Activated naive CD4-positive, alpha-beta T cell treated with anti-CD3 and anti-CD28 coated beads, Interleukin-2, amount 50 U/mL, for 16 hours (primary cell): ENCODE measurements around the gene NUDT9.
"Not testable (repeated sequence)": the region's sequence is repeated elsewhere in the genome, so short reads cannot be mapped to it uniquely, and the experiment has no call there.

ENCODE experiments used
- DNase-seq: peaks from one replicate; pipeline ENCODE4 v3.0.0-alpha.2; 2020

Gene NUDT9

GRCh38 chr4:87410157-87410556 is 12.2 kb upstream of the NUDT9 start:
- no peak for DNase-seq

GRCh38 chr4:87410679-87411078 is 11.7 kb upstream of the NUDT9 start:
- no peak for DNase-seq

- DNase-seq: no peak
Measured at GRCh38 chr4:87414816-87415215, 7.6 kb upstream of the NUDT9 start.

- DNase-seq: no peak
Measured at GRCh38 chr4:87416965-87417364, 5.4 kb upstream of the NUDT9 start.

- DNase-seq: not testable (repeated sequence)
Measured at GRCh38 chr4:87418410-87418809, 4.0 kb upstream of the NUDT9 start.

- DNase-seq: no peak
Measured at GRCh38 chr4:87419578-87420249, 2.7 kb upstream of the NUDT9 start.

- DNase-seq: no peak
Measured at GRCh38 chr4:87420276-87420830, 2.0 kb upstream of the NUDT9 start.

- no peak for DNase-seq
Measured at GRCh38 chr4:87423317-87424098, 1.1 kb downstream of the NUDT9 start.

GRCh38 chr4:87424099-87424543 is 1.7 kb downstream of the NUDT9 start:
- DNase-seq: not testable (repeated sequence)

GRCh38 chr4:87425711-87426110 is 3.3 kb downstream of the NUDT9 start:
- no peak for DNase-seq

GRCh38 chr4:87426865-87427517 is 4.6 kb downstream of the NUDT9 start:
- DNase-seq: no peak

GRCh38 chr4:87427518-87427868 is 5.1 kb downstream of the NUDT9 start:
- DNase-seq: no peak

- no peak for DNase-seq
Measured at GRCh38 chr4:87428979-87429378, 6.6 kb downstream of the NUDT9 start.

- no peak for DNase-seq
Measured at GRCh38 chr4:87430038-87430437, 7.7 kb downstream of the NUDT9 start.

- no peak for DNase-seq
Measured at GRCh38 chr4:87433342-87433741, 11.0 kb downstream of the NUDT9 start.

- no peak for DNase-seq
Measured at GRCh38 chr4:87442889-87443288, 20.5 kb downstream of the NUDT9 start.

GRCh38 chr4:87444741-87445140 is 22.4 kb downstream of the NUDT9 start:
- no peak for DNase-seq

- DNase-seq: no peak
Measured at GRCh38 chr4:87445964-87446363, 23.6 kb downstream of the NUDT9 start.

GRCh38 chr4:87446375-87446774 is 24.0 kb downstream of the NUDT9 start:
- not testable (repeated sequence) for DNase-seq

GRCh38 chr4:87451537-87451936 is 29.2 kb downstream of the NUDT9 start:
- no peak for DNase-seq

- no peak for DNase-seq
Measured at GRCh38 chr4:87458913-87459312, 36.5 kb downstream of the NUDT9 start.

GRCh38 chr4:87461281-87461700 is 38.9 kb downstream of the NUDT9 start:
- no peak for DNase-seq

- DNase-seq: no peak
Measured at GRCh38 chr4:87462102-87462501, 39.7 kb downstream of the NUDT9 start.
